Middle frontal gyrus (tissue), 1 donor: ENCODE measurements around the gene BCKDK.
A peak's percentile ranks its signal among the peaks of the same experiment; 100 is the strongest.

Experiments used
- DNase-seq: peaks from one replicate; pipeline ENCODE4 v3.0.0-alpha.2; 2015; ENCODE audit warnings: low spot score; ENCODE audit errors: extremely low spot score

Gene BCKDK

DNA sequence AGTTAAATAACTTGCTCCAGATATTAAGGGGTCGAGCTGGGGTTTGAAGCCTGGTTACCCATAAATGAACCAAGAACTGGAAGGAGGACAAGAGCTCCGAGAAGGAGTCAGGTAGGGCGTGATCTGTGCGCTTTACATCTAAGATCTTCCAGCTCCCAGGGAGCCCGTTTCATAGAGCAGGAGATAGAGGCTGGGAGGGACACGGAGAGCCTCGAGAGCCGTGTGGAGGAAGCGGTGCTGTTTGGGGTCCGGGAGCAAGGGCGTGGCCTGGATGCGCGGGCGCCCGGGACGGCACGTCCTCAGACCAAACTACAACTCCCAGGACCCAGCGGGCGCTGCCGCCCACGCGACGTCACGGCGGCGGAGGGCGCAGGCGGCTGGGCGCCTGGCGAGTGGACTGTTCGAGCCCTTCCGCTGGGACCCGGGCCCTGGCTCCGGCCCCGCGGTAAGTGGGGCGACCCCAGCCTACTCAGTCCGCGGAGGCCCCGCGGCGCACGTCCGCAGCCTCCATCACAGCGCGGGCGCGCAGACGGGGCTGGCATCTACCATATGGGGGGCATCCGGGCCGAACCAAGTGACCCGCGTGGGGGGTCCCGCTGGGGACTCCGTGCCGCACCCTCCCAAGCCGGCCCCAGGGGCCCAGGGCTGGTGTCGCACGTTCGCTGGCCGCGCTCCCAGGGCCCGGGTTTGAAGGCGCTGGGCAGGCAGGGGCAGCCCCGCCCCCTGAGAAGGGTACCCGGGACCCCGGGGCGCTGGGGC, at the start of gene BCKDK:
Gene BCKDK (plus strand): TSS at position 352 of the 759 bp plus-strand sequence. CDS start 838 bp downstream, outside the sequence.
- DNase-seq = peak; percentile 80

DNA sequence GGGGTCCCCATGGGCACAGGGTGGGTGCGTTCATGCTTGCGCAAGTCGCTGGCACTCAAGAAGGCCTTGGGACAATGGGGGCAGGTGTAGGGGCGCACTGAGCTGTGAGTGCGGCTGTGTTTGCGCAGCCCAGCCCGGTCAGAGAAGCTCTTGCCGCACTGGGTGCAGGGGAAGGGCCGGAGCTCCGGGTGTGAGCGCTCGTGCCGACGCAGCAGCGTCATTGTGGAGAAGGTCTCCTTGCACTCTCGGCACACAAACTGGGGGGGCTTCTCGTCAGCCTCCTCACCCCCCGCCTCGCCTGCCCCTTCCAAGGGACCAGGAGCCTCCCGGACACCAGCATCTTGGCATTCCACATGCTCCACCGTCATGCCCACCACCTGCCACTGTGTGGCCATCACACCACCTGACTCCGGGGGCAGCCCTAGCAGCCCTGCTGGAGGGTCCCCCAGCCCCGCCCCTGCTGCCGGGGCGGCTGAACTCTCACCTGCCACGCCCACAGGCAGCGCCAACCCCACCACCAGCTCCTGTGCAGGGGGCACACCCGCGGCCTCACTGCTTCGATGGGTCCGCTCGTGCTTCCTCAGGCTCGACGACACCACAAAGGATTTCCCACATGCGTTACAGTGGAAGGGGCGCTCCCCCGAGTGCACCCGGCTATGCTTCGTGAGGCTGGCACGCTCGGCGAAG, 46.9 kb upstream of the BCKDK start:
- DNase-seq = no peak

DNA sequence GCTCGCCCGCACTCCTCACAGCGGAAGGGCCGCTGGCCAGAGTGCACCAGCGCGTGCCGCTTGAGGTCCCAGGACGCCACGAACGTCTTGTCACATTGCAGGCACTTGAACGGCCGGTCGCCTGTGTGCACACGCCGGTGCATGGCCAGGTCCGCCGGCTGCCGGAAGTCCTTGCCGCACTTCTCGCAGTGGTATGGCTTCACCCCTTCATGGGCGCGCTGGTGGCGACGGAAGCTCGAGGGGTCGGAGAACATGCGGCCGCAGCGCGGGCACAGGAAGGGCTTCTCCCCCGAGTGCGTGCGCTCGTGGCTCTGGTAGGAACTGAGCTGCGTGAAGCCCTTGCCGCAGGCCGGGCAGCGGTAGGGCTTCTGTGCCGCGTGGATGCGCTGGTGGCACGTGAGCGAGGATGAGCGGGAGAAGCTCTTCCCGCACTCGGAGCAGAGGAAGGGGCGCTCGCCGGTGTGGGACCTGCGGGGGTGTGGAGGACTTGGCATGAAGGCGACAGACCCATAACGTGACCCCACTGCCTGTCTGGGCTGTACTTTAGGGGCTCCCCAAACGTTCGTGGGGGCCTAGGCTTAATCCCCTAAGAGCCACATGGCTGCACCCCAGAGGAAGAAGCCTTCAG, 46.3 kb upstream of the BCKDK start:
- no peak for DNase-seq

GRCh38 chr16:31063495-31063842, 44.7 kb upstream of the BCKDK start:
- no peak for DNase-seq

DNA sequence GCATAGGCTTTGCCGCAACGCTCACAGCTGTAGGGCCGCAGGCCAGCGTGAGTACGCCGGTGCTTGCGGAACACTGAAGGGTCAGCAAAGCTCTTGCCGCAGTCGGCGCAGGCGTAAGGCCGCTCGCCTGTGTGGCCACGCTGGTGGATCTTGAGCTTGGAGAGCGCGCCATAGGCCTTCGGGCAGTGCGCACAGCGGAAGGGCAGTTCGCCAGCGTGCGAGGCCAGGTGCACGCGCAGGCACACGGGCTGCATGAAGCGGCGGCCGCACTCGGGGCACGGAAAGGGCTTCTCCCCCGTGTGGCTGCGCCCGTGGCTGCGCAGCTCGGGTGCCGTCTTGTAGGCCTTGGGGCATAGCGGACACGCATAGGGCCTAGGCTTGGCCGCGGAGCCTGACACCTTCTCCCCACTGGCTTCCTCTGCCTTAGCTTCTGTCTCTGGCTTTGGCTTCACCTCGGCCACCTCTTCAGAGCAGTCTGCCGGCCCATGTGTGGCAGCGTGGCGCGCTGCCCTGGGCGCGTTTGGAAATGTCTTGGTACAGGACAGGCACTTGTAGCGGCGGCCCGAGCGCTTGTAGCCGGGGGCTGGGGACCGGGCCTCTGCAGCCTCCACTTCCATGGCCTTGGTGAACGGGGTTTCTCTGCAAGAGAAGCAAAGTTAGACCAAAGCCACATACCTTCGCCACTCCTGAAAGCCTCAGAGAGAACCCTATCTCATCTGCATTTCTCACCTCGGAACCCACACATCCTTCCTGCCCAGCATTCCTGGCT, 44.2 kb upstream of the BCKDK start:
- no peak for DNase-seq

GRCh38 chr16:31064882-31065461, 43.2 kb upstream of the BCKDK start:
- no peak for DNase-seq

GRCh38 chr16:31067342-31067741, 40.8 kb upstream of the BCKDK start:
- no peak for DNase-seq

GRCh38 chr16:31071861-31072260, 36.3 kb upstream of the BCKDK start:
- DNase-seq = no peak

GRCh38 chr16:31072540-31073141, 35.5 kb upstream of the BCKDK start:
- no peak for DNase-seq

DNA sequence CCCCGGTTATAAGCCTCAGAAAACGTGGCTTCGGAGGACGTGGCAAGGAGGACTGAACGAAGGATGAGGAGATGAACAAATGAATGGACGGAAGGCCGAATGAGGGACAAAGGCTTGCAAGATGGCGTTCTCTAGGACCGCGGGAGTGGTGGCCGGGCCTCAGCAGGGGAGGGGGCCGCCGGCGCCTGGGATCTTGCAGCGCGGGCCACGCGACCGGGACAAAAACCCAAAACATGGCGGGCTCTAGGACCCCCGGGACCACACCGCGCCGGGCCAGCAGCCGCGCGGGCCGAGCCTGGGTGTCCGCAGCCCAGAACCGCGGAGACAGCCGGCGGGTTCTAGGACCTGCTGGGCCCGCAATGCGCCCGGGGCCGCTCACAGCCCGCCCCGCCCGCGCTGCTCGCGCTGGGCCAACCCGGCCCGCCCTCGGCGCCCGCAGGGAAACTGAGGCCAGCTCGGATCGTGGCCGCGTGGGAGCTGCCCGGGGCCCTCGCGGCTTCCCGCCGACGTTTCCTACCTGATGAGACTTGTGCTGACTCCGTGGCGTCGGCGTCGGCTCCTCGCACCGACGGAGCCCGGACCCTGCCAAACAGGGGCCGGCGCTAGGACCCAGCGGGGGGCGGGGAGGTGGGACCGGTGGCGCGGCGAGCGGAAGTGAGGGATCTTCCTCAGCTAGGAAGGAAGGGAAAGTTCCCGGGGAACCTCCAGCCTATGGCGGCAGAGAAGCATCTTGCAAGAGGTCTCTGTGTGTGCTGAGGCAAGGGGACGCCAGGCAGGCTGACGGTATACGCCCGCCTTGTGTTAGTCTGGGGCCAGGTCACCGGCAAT, 34.8 kb upstream of the BCKDK start:
- peak; percentile 82 for DNase-seq

DNA sequence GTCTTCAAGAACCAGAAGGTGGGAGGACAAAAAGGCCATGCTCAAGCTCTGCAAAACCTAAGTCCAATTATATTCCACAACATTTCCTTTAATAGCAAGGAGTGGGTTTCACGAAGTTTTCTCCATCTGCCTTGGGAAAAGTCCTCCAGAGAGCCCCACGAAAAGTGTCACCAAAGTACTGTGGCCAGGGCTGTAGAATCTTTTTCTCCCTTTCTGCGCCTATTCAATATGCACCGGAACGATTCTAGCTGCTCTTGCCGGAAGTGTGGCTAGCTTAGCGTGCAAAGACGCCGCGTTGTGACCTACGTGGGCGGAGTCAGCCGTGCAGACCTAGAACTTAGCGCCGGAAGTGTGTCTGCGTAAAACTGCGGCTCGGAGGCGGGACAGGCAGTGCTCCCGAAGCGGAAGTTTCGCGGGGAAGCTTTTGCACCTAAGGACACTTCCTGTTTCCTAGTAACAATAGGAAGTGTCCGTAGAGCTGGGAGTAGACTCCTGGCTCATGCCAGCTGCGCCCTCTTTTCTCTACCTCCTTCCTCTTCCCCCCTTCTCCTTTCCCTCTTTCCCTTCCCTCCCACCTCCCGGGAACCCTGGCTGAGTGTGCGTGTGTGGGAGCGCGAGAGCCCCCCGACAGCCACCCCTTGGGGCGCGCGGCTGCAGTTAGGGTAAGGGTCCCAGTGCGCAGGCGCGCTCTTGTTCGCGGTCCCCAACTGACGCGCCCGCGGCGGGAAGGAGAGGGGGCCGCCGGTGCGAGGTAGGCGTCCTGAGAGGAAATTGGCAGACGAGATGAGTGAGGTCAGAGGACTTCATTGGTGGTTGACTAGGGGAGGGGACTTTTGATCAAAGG, 34.0 kb upstream of the BCKDK start, which contains the start of the genes ZNF646 and ZNF668:
Gene ZNF646 (plus strand): TSS at position 453 of the 844 bp plus-strand sequence. CDS start 1,903 bp downstream, outside the sequence.
Gene ZNF668 (minus strand): TSS at position 271 of the 844 bp plus-strand sequence. CDS start 9,781 bp downstream, outside the sequence.
- DNase-seq = peak; percentile 100

- no peak for DNase-seq
These were observed 33.4 kb upstream of the BCKDK start for GRCh38 chr16:31074814-31075183.

GRCh38 chr16:31076319-31076718, 31.9 kb upstream of the BCKDK start:
- no peak for DNase-seq

- DNase-seq = no peak
These were observed 31.2 kb upstream of the BCKDK start for GRCh38 chr16:31077024-31077423.

GRCh38 chr16:31077592-31078396, 30.4 kb upstream of the BCKDK start:
- no peak for DNase-seq

- no peak for DNase-seq
These were observed 29.4 kb upstream of the BCKDK start for GRCh38 chr16:31078597-31079341.

GRCh38 chr16:31079342-31079944, 28.7 kb upstream of the BCKDK start:
- DNase-seq = no peak
